Testis (tissue), 2 donors: ENCODE results near the gene LYRM4.

Experiments
- CTCF ChIP-seq, 3 experiments: fragments of 450-650 bp in 2 of 3; fragments of 200-600 bp in 1 of 3; sonication (generic) in 1 of 3; IDR thresholded peaks; one replicate each; pipeline ENCODE4 v1.5.1; 2016 to 2019; ENCODE audit warnings: antibody characterized with exemption in 3 of 3, mild to moderate bottlenecking in 2 of 3, moderate library complexity in 1 of 3
- POLR2A ChIP-seq: fragments of 450-650 bp; IDR thresholded peaks from one replicate; pipeline ENCODE4 v1.6.1; 2017; ENCODE audit warnings: antibody characterized with exemption, mild to moderate bottlenecking, moderate library complexity

- TF ChIP-seq CTCF (IDR thresholded peaks at IDR 0.05) (no peak), POLR2A (no peak)
Observed at GRCh38 chr6:5061152-5061551, 199.6 kb downstream of the LYRM4 start.
